HTR-8/SVneo (cell line): ENCODE measurements around the gene IGFL2.
"Not testable (repeated sequence)": the region's sequence is repeated elsewhere in the genome, so short reads cannot be mapped to it uniquely, and the experiment has no call there.

Experiments used
- DNase-seq: peaks from one replicate; pipeline ENCODE4 v3.0.0; 2011; ENCODE audit warnings: low spot score, mixed read lengths; ENCODE audit not compliant: insufficient read length
- FAIRE-seq: peaks from 2 replicates; lab custom pipeline; 2011; peaks lifted over from hg19 to GRCh38; lab: Jason Lieb, UNC

The IGFL2 gene

GRCh38 chr19:46147791-46148288 lies at the start of gene IGFL2:
TSS of gene IGFL2 (plus strand) at chr19:46148238. CDS start at chr19:46148279, 41 bp downstream.
- no peak for DNase-seq
- no peak for FAIRE-seq

- FAIRE-seq: no peak
Measured at GRCh38 chr19:46100344-46100743, 47.7 kb upstream of the IGFL2 start.

DNA sequence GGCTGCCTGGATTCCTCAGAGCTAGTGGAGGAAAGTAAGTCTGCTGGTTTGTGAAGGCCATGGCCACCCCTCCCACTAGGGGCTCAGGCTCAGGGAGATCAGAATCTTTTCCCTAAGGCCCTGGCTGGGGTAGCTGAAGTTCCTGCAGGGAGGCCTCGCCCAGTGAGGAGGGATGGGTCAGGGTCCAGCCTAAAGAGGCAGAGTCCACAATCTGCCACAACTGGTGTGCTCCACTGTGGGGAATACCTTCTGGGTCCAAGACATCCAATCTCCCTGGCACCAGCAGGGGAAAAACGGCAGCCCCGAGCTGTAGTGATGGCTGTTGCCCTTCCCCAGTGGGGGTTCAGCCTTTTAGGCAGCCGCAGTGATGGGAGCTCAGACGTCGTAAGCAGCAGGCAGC lies 46.7 kb upstream of the IGFL2 start:
- FAIRE-seq (no peak), DNase-seq (no peak)

More at GRCh38 chr19:46100344-46100743, 47.7 kb upstream of the IGFL2 start:
- DNase-seq: no peak

- not testable (repeated sequence) for DNase-seq, FAIRE-seq
Measured at GRCh38 chr19:46102333-46102732, 45.7 kb upstream of the IGFL2 start.

DNA sequence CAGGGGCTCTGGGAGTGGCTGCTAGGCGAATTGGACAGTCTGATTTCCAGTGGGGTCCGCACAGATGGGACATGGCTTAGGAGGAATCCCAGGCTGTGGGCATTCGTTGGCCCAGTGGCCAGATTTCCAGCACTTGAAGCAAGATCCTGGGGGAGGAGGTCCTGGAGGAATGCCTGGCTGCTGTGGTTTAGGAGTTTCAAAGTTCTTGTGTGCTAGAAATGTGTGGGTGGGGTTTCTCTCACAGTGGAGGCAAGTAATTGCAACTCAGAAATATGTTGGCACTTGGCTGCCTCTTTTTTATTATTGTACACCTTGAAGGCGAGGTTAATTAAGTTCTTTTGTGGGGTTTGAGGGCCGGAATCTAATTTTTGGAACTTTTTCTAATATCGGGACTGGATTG lies 40.7 kb upstream of the IGFL2 start:
- DNase-seq: no peak
- FAIRE-seq: no peak

GRCh38 chr19:46109876-46110275 lies 38.2 kb upstream of the IGFL2 start:
- DNase-seq: no peak
- FAIRE-seq: no peak

GRCh38 chr19:46111376-46111775 lies 36.7 kb upstream of the IGFL2 start:
- DNase-seq (no peak), FAIRE-seq (no peak)

- no peak for DNase-seq
- no peak for FAIRE-seq
Measured at GRCh38 chr19:46112527-46112926, 35.5 kb upstream of the IGFL2 start.

- no peak for DNase-seq
- FAIRE-seq: no peak
Measured at GRCh38 chr19:46113726-46114125, 34.3 kb upstream of the IGFL2 start.

DNA sequence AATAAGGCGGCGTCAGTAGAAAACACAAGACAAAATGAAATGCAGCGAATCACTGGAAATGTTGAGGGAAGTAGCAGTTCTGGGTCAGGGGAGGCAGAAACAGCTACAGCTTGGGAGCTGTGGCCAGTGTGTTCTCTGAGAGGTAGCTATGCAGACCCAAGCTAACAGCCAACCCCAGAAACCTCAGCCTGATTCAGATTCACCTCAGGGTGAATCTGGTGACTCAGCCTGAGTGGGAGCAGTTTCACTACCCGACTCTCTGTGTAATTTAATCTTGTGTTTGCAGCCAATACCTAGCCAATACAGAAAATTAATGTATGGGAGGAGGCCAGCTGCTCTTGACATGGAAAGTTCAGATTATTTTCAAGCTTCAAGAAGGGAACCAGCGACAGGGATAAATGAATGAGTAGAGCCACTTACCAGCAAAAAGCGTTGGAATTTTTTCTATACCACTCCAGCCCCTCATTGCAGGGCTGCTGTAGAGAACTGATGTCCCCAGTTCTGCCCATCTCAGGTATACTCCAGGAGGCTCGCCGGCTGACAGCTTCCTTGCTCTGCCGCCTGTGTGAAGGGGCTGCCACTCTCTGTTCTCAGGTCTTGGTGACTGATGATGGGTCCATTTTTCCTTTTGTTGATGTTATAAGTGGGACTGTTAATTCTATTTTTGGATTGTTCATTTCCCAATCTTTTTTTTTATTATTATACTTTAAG lies 32.5 kb upstream of the IGFL2 start:
- FAIRE-seq (peak; percentile 62), DNase-seq (peak; percentile 77)

DNA sequence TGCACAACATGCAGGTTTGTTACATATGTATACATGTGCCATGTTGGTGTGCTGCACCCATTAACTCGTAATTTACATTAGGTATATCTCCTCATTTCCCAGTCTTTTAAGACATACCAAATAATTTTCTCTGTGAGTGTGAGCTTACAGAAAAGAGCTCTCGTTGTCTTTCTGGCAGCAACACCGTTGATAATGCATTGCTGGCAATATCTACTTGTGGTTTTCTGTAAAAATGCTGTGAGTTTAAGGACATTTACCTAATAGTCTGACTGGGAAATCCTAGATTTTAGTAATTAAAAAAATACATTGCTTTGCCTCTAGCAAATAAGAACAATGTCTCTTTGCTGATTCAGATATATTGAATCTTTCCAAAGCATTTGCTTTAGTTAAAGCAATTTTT lies 31.9 kb upstream of the IGFL2 start:
- DNase-seq: no peak
- FAIRE-seq: no peak

DNA sequence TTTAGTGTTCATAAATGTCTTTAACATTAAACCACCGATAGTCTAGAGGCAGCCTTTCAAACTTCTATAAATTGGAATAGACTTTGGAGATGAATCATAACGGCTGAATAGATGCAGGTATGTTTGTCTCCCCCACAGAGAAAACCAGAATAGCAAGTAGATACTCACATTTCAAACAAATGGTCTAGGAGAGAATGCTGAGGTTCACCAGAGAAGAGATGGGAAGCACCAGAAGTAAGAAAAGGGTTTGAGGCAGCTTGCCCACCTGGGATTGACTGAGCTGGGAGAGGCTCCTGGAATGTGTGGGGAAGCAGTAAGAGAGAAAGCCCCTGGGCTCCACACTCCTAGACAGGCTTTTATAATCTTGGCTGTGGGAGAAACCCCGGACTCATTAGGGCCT lies 29.9 kb upstream of the IGFL2 start:
- FAIRE-seq (no peak), DNase-seq (no peak)

DNA sequence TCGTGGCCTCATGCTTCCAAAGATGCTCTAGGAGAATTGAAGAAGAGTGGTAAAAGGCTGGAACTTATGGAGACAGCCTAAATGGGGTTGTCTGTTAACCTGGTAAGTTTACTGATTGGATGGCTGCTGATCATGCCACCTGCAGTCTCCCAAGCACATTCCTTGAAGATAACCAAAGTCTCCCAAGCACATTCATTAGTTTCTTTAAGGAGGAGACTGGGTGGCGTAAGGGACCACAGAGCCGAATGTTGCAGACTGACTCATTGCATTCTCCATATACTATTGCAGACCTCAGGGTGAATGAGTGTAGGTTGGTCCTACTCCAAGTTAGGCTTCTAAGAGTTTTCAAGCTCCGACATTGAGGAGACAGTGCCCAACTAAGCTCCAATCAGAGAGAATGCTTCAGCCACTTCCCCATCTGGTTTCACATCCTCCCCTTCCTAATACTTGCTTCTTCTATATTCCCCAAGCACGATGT lies 23.4 kb upstream of the IGFL2 start, which contains the start of gene IGFL3:
IGFL3 (minus strand) TSS at position 51 of the 478 bp plus-strand sequence; CDS start at position 12, 39 bp downstream.
- FAIRE-seq (no peak), DNase-seq (no peak)

DNA sequence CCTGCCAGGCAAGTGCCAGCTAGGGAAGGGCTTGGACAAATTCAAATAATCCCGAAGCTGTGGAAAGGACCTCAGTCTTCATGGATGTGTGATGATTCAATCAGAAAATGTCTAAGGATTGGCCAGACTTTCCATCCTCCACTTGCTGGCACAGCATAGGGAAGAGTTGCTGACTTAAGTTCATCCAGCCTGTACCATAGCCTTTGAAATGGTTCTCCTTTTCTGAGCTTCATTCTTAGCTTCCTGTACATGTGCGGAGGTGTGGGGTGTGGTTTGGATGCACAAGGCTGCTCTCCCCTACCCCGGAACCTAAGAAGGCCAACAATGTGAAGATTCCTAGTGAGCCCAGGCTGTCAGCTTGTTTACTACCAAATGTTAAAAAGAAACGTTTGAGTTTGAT lies 22.6 kb upstream of the IGFL2 start:
- FAIRE-seq: no peak

DNA sequence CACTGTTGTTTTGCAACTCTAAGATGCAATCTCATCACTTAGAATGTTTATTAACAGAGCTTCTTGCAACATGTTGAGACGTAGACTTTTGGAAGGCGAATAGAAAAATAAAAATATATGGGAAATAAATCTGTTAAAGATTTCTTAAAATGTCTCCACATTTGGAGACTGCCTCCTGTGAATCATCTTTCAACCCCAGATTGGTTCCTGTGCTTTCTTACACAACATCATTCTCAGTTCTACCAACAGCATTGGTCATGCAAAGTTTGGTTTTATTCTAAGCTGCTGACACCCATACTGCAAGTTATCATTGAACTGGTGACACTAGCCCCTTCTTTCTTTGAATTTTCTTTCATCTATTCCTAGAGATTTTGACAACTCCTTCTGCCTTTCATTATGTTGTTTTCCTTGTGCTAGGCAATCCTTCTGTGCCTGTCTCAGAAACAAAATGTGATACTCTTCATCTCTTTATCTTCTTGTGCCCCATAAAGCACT lies 21.9 kb upstream of the IGFL2 start:
- no peak for DNase-seq
- no peak for FAIRE-seq

More for the DNA sequence above, 22.6 kb upstream of the IGFL2 start:
- DNase-seq: no peak

- no peak for FAIRE-seq
Measured at GRCh38 chr19:46131485-46132143, 16.4 kb upstream of the IGFL2 start.

DNA sequence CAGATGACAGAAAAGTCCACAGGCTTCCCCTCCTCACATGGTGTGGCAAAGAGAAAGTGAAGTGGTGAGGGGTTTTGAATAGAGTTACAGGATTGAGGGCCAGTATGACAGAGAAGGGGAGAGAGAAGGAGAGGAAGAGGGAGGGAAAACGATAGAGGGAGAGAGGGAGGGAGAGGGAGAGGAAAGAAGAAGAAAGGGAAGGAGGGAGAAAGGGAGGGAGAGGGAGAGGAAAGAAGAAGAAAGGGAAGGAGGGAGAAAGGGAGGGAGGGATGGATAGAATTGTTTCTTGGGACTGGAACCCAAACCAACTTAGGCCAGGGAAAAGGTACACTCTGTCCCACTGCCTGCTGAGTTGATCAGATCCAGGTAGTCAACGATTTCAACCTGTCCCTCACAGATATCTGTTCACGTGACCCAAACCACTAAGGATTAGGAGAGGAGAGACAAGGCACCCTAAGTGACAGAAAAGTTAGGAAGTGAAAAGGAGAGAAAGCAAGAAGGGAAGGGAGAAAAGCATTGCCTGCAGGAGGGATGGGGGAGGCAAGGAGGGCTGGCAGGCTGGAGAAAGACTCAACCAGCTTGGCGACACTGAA lies 15.4 kb upstream of the IGFL2 start:
- DNase-seq: no peak
- FAIRE-seq: no peak

More at GRCh38 chr19:46131485-46132143, 16.4 kb upstream of the IGFL2 start:
- DNase-seq: no peak

DNA sequence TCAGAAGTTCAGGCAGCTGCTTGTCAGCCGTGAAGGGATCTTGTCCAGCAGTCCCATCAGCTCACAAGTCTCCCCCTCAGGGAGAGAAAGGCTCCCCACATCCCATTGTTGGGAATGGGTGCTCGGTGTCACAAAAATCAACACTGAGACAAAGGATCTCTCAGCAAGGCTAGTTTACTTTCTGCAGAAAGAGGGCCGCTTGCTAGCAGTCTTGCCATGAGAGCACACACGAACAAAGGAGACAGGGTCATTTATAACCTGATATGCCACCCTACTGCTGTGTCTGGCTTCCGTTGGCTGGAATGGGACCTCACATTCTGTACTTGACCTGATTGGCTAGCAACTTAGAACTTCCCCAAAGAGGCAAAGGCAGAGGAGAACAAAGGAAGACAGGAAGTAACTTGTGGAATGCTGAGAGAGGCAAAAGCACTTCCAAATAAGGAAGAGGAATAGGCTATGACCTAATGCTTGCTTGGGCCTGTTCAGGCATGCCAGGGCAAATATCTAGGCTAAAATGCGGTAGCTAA lies 14.9 kb upstream of the IGFL2 start:
- FAIRE-seq (peak; percentile 90), DNase-seq (peak; percentile 41)

DNA sequence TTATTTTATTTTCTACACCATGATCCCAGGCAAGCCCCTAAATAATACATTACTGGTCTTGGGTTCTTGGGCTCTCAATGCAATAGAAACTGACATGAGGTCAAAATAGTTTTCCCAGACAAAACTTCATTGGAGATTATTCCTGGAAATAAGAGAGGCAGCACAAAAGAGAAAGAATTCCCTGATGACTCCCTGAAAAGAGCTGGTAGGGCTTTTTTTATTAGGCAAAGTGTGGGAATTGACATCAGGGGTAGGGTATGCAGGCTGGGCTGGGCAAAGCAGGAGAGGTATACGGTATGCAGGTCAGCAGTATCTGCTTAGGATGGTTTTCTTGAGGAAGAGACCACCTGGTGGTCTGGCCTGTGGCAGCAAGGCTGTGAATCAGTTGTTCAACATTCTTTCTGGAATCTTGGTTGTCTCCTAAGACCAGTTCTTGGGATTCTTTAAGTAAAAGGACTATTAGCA lies 14.2 kb upstream of the IGFL2 start:
- no peak for FAIRE-seq
- DNase-seq: no peak

- DNase-seq: no peak
- no peak for FAIRE-seq
Measured at GRCh38 chr19:46134527-46134926, 13.5 kb upstream of the IGFL2 start.
